Mucosa of descending colon (tissue), 3 donors: Measurements from ENCODE around the gene ARAP1. TPM values are rescaled to one million over a fixed set of nuclear protein-coding genes. Genes with fewer than 3 reads are reported as not detected.
A peak's percentile ranks its signal among the peaks of the same experiment; 100 is the strongest.

Experiments used
- ATAC-seq: fragments of 200-7000 bp; cut with Tn5 transposase; one replicate; pipeline ENCODE4 v1.9.1; 2020; ENCODE audit warnings: mild to moderate bottlenecking, moderate library complexity
- DNase-seq, 3 donors: peaks; one replicate each; pipeline ENCODE4 v3.0.0-alpha.2; 2020
- H3K36me3 ChIP-seq: fragments of 200-600 bp; one replicate; pipeline ENCODE4 v1.8.0; 2021; ENCODE audit warnings: low read depth, mild to moderate bottlenecking
- H3K4me1 ChIP-seq: fragments of 200-600 bp; one replicate; pipeline ENCODE4 v1.8.0; 2021; ENCODE audit warnings: low read depth, mild to moderate bottlenecking
- H3K4me3 ChIP-seq: fragments of 200-600 bp; one replicate; pipeline ENCODE4 v1.8.0; 2021; ENCODE audit warnings: mild to moderate bottlenecking
- H3K9me3 ChIP-seq: fragments of 200-600 bp; one replicate; pipeline ENCODE4 v1.8.0; 2021; ENCODE audit warnings: mild to moderate bottlenecking
- intact Hi-C, 2 donors: fragments of 100-400 bp; cut with DNase I in 1 of 2; cut with micrococcal nuclease in 1 of 2; formaldehyde crosslinking; loops; one replicate each; pipeline versions ENCODE4 v1.11.0 to v1.11.1; 2022; cut with DNase I, micrococcal nuclease
- long read RNA-seq, 2 donors: library from polyadenylated mRNA; unstranded; transcript quantifications; one replicate each; pipeline ENCODE4 v2.0.0, GENCODE V29; 2019 to 2021
- total RNA-seq, 3 donors: library from RNA; stranded (reverse); fragmentation: NEBNext Ultra II Directional in 2 of 3; extraction: Animal tissue kit (Norgen Biotek cat#: 25700) in 2 of 3; gene quantifications; one replicate each; pipeline versions ENCODE4 v1.2.1 to v1.2.4, GENCODE V29; 2021 to 2023
- TF ChIP-seq, protein P1 (sequence below): fragments of 200-600 bp; IDR thresholded peaks from one replicate; pipeline ENCODE4 v1.8.0; 2022; ENCODE audit warnings: antibody characterized with exemption, mild to moderate bottlenecking
- donor health status: DM: no; HTN: no; CAD: no; lungs with moderate emphysema.
- donor health status: DM: no; HTN: no; CAD: no.
- donor health status: DM: no; HTN: yes; CAD: no.

Gene ARAP1
- total RNA-seq, result 10 to 100 TPM; 69.3 to 84.8 (median 84.0) TPM
- long read RNA-seq, donor 1, full-length matches to known transcripts, result 36 of 149 reads
- long read RNA-seq, donor 1, partial matches to known transcripts, result 64 of 149 reads
- long read RNA-seq, donor 1, other reads (novel, unspliced or antisense), result 49 of 149 reads
- long read RNA-seq, donor 2, partial matches to known transcripts, result 3 of 3 reads
- long read RNA-seq, donor 2, other reads (novel, unspliced or antisense), result 0 of 3 reads

DNA sequence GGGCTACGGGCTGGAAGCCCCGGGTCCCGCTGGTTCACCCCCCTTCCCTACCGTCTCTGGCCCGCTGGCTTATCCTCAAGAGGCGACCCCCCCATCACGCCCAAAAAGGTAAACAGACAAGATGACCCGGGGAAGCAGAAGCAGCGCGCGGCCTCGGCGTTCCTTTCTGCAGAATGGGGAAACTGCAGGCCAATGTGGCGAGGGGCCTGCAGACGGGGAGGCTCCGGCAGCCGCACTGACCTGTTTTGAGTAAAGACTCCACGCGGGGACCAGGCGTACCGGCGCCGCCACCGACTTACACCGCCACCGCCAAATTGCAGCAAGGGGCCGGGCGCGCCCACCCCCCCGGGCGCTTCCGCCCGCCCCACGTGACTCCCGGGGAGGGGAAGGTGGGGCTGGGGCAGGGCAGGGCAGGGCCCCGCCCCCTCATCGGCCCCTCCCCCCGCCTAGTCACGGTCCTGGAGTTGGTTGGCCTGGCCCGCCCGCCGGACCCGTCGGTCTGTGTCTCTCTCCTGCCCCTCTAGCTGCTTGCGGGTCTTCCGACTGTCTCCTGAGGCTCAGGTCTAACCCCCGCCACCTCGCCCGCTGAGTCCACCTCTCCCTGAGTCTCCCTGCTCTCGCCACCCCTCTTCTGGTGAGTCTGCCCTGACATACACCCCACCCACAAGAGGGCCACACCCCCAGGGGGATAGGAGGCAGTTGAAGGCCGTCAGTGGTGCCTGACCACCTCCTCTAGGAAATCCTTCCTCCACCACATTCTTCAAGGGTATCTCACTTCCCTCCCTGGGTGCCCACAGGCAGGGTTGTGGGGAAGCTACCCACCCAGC, at the start of gene ARAP1:
TSS of gene ARAP1 (minus strand) at position 321 of the 827 bp plus-strand sequence. CDS start 25,280 bp downstream, outside the sequence.
- intact Hi-C loops, result no loop called here
- Histone ChIP-seq H3K36me3 (no peaks in the 10 kb centered on the region), H3K9me3 (no peaks in the 10 kb centered on the region), H3K4me1 (peaks cover 12% of the 10 kb centered on the region), H3K4me3 (peak within 1 kb of the TSS; percentile 40)
- TF ChIP-seq, protein P1, sequence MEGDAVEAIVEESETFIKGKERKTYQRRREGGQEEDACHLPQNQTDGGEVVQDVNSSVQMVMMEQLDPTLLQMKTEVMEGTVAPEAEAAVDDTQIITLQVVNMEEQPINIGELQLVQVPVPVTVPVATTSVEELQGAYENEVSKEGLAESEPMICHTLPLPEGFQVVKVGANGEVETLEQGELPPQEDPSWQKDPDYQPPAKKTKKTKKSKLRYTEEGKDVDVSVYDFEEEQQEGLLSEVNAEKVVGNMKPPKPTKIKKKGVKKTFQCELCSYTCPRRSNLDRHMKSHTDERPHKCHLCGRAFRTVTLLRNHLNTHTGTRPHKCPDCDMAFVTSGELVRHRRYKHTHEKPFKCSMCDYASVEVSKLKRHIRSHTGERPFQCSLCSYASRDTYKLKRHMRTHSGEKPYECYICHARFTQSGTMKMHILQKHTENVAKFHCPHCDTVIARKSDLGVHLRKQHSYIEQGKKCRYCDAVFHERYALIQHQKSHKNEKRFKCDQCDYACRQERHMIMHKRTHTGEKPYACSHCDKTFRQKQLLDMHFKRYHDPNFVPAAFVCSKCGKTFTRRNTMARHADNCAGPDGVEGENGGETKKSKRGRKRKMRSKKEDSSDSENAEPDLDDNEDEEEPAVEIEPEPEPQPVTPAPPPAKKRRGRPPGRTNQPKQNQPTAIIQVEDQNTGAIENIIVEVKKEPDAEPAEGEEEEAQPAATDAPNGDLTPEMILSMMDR, result no peak
- peak; percentile 84 to 88 (median 87) for DNase-seq
- ATAC-seq, result peak; percentile 93

DNA sequence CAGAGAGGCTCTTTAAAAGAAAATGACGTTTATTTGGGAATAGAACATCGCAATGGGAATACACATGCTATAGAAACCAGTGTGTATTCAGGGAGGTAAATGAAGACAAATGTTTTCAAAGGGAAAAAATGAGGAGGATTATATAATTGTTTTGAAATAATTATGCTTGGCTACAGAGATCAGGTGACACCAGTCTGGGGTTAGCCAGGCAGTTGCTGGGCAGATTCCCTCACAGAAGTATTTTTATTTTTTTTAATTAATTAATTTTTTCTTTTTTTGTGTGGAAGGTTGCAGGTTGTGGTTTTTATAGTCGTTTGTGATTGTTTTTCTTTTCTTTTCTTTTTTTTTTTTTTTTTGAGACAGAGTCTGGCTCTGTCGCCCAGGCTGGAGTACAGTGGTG, 47.2 kb upstream of the ARAP1 start:
- DNase-seq, result no peak
- TF ChIP-seq, protein P1, result no peak
- ATAC-seq, result no peak
- Histone ChIP-seq H3K4me3 (no peak overlapping the region), H3K9me3 (no peaks in the 10 kb centered on the region), H3K36me3 (no peaks in the 10 kb centered on the region), H3K4me1 (no peaks in the 10 kb centered on the region)
- intact Hi-C loops, result loop anchor here in 1 of 2 donors (10.0 kb wide), 1 partner anchor 75 kb away; no protein-coding TSS in a partner anchor

DNA sequence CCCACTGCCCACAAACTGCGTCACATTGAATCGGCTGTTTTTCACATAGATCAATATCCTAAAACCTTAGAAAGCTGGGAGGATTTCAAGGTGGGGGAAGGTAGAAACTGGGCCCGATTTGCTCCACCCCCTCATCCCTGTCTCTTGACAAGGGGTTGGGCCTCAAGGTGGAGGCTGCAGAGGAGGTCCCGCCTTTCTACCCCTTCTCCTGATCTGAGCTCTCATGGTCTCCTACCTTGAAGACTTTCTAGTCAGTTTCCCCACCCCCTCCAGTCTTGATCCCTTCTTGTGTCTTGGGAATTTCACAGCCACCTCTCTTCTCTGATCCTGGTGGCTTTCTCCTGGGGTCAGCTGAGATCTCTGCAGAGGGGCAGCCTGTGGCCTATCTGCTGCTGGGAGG, 46.2 kb upstream of the ARAP1 start:
- intact Hi-C loops, result loop anchor here in 1 of 2 donors (10.0 kb wide), 1 partner anchor 74 kb away; no protein-coding TSS in a partner anchor
- Histone ChIP-seq H3K9me3 (no peaks in the 10 kb centered on the region), H3K4me3 (no peak overlapping the region), H3K36me3 (no peaks in the 10 kb centered on the region), H3K4me1 (no peaks in the 10 kb centered on the region)
- TF ChIP-seq, protein P1, result no peak
- DNase-seq, result no peak
- ATAC-seq, result no peak

DNA sequence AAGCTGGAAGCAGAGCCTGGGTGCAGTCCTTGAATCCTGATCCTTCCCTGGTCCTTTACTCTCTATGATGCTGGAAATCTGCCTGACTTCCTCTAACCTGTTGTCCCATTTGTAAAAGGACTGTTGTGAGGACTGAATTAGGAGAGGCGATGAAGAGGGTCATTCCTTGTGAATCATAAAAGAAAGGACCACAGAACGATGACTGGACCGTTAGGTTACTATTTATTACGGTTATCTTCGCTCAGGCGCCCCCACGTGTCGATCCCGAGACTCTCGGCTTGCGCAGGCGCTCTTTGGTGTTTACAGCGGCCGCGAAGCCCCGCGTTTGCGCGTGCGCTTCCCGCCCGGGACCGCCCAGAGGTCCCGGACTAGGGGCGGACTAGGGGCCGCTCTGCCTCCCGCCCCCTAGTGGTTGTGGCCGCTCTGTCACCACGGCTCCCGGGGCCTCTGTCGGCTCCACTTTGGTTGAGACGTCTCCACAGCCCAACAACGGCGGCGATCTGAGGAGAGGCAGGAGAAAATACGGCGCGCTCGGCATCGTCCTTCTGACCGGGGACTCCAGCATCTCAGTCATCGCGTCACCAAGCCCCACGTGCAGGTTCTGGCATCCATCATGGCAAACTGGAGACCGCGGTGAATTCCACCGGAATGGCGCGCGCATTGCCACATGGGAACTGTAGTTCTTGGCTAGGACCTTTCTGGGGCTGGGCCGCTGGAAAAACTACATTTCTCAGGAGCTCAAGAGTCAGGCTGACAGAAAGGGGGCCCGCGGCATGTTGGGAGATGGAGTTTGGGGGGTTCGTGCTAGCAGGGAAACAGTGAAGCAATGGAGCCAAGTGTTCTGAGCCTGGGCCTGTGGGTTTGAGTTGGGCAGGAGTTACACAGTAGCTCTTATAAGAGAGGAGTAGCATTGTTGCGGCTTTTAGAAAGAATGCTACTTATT, 41.5 kb upstream of the ARAP1 start, which contains the start of gene STARD10:
TSS of gene STARD10 (minus strand) at position 623 of the 943 bp plus-strand sequence. CDS start 12,866 bp downstream, outside the sequence.
- DNase-seq (peak; percentile 96 to 98 (median 97)), ATAC-seq (peak; percentile 99)
- TF ChIP-seq, protein P1, result peak; percentile 95
- peaks cover 13% of the 10 kb centered on the region for H3K4me1 ChIP-seq
- H3K36me3 ChIP-seq, result no peaks in the 10 kb centered on the region
- intact Hi-C loops, result loop anchor here (5.0 to 10.0 kb wide), 2 partner anchors 69 to 71 kb away; no protein-coding TSS in a partner anchor
- H3K9me3 ChIP-seq, result no peaks in the 10 kb centered on the region
- peak within 1 kb of the TSS; percentile 38 for H3K4me3 ChIP-seq

DNA sequence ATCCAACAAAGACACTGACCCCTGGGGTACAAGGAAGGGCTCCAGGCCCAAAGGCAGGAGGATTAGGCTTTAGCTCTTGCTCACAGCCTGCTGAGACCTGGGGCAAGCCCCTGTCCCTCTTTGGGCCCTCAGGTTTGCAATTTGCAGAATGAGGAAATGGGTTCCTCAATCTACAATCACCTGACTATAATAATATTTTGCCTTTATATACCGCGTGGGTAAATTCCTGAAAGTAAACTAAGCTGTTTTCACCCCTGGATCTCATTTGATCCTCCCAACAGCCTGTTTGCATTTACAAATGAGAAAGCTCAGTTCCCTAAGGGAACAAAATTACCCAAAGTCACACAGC, 40.8 kb upstream of the ARAP1 start:
- Histone ChIP-seq H3K36me3 (no peaks in the 10 kb centered on the region), H3K4me1 (peaks cover 15% of the 10 kb centered on the region), H3K9me3 (no peaks in the 10 kb centered on the region), H3K4me3 (no peak overlapping the region)
- intact Hi-C loops, result loop anchor here (5.0 to 10.0 kb wide), 2 partner anchors 68 to 71 kb away; no protein-coding TSS in a partner anchor
- ATAC-seq (no peak), DNase-seq (peak in 1 of 3 donors; percentile 19)
- TF ChIP-seq, protein P1, result no peak
